ENCODE data around the gene U2AF2. TPM values are rescaled to one million over a fixed set of nuclear protein-coding genes. Genes with fewer than 3 reads are reported as not detected.

The U2AF2 gene
- total and polyA plus RNA-seq, 2 of the 8 experiments (the other 6 are each of a cell fraction or from before 2014, with no cell fraction given): 162 to 252 TPM

DNA sequence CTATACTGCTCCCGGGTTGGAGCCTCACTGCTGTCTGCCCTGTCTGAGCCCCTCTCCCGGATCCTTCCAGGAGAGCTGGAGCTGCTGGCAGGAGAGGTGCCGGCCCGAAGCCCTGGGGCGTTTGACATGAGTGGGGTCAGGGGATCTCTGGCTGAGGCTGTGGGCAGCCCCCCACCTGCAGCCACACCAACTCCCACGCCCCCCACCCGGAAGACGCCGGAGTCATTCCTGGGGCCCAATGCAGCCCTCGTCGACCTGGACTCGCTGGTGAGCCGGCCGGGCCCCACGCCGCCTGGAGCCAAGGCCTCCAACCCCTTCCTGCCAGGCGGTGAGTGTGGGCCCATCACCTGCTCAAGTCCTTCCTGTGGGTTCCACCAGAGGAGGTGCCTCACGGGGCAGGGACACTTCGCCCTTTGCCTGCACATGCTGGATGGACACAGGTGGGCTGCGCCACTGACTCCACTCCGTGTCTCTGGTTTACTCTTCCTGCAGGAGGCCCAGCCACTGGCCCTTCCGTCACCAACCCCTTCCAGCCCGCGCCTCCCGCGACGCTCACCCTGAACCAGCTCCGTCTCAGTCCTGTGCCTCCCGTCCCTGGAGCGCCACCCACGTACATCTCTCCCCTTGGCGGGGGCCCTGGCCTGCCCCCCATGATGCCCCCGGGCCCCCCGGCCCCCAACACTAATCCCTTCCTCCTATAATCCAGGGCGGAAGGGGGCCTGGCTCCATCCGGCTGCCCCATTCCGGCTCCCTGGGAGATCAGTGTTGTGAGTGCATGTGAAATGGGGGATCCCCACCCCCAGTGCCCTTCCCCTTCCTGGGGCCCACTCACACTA, 40.0 kb downstream of the U2AF2 start (continued):
- TF ChIP-seq JUN (IDR thresholded peaks at IDR 0.05; ENCODE audit: low read depth, low read length): no peak
- no peak for TF ChIP-seq SP2 (IDR thresholded peaks at IDR 0.05; ENCODE audit: low read length)
- no peak for TF ChIP-seq SIX5 (IDR thresholded peaks at IDR 0.05; ENCODE audit: low read depth, low read length)

All from H1 (cell line).